ENCODE measurements around the gene SYF2. TPM values are rescaled to one million over a fixed set of nuclear protein-coding genes. Genes with fewer than 3 reads are reported as not detected.

Gene SYF2
- polyA plus RNA-seq, 1 experiment = 15.0 TPM

DNA sequence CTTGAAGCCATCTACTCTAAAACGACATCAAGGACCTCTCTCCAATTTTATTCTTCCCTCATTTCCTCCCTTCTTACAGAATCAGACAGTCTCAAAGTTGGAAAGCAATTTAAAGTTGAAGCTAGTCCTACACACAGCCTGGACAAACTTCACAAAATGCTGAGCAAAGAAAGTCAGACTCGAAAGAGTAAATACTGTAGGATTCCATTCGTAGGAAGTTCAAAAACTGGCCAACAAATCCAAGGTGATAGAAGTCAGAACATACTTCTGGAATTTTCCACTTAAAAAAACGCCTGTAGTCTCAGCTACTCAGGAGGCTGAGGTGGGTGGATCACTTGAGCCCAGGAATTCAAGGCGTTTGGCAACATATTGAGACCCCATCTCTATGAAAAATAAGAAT lies 19.6 kb downstream of the SYF2 start:
- TF ChIP-seq, protein P1, sequence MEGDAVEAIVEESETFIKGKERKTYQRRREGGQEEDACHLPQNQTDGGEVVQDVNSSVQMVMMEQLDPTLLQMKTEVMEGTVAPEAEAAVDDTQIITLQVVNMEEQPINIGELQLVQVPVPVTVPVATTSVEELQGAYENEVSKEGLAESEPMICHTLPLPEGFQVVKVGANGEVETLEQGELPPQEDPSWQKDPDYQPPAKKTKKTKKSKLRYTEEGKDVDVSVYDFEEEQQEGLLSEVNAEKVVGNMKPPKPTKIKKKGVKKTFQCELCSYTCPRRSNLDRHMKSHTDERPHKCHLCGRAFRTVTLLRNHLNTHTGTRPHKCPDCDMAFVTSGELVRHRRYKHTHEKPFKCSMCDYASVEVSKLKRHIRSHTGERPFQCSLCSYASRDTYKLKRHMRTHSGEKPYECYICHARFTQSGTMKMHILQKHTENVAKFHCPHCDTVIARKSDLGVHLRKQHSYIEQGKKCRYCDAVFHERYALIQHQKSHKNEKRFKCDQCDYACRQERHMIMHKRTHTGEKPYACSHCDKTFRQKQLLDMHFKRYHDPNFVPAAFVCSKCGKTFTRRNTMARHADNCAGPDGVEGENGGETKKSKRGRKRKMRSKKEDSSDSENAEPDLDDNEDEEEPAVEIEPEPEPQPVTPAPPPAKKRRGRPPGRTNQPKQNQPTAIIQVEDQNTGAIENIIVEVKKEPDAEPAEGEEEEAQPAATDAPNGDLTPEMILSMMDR (IDR thresholded peaks at IDR 0.05; ENCODE audit: insufficient read depth, low read depth, low read length) = no peak
- CTCF ChIA-PET = interaction anchor here (0.6 to 1.2 kb wide), 2 partner anchors 10 to 1152 kb away, joined by 3 read pairs; no protein-coding TSS in a partner anchor
- Histone ChIP-seq H3K27me3 (ENCODE audit: control insufficient read depth, insufficient read depth, low read length) (no peaks in the 10 kb centered on the region), H3K36me3 (ENCODE audit: control insufficient read depth, insufficient read depth, low read length) (no peaks in the 10 kb centered on the region), H3K4me3 (ENCODE audit: low read depth, low read length) (no peak overlapping the region)
- POLR2A ChIA-PET = no interaction called here
- DNase-seq (ENCODE audit: low read depth) = no peak

- ChIA-PET CTCF (no interaction called here), POLR2A (no interaction called here)
- Histone ChIP-seq H3K4me3 (ENCODE audit: low read depth, low read length) (no peak overlapping the region), H3K27me3 (ENCODE audit: control insufficient read depth, insufficient read depth, low read length) (no peaks in the 10 kb centered on the region), H3K36me3 (ENCODE audit: control insufficient read depth, insufficient read depth, low read length) (no peaks in the 10 kb centered on the region)
- DNase-seq (ENCODE audit: low read depth) = no peak
- TF ChIP-seq, protein P1 (IDR thresholded peaks at IDR 0.05; ENCODE audit: insufficient read depth, low read depth, low read length) = no peak
Measured at GRCh38 chr1:25210728-25211127, 21.6 kb downstream of the SYF2 start.

GRCh38 chr1:25209516-25209915 lies 22.8 kb downstream of the SYF2 start:
- Histone ChIP-seq H3K27me3 (ENCODE audit: control insufficient read depth, insufficient read depth, low read length) (no peaks in the 10 kb centered on the region), H3K36me3 (ENCODE audit: control insufficient read depth, insufficient read depth, low read length) (no peaks in the 10 kb centered on the region), H3K4me3 (ENCODE audit: low read depth, low read length) (no peak overlapping the region)
- POLR2A ChIA-PET = no interaction called here
- CTCF ChIA-PET = no interaction called here
- TF ChIP-seq, protein P1 (IDR thresholded peaks at IDR 0.05; ENCODE audit: insufficient read depth, low read depth, low read length) = no peak
- no peak for DNase-seq (ENCODE audit: low read depth)

GRCh38 chr1:25208561-25209222 lies 23.6 kb downstream of the SYF2 start:
- no peaks in the 10 kb centered on the region for H3K36me3 ChIP-seq (ENCODE audit: control insufficient read depth, insufficient read depth, low read length)
- TF ChIP-seq, protein P1 (IDR thresholded peaks at IDR 0.05; ENCODE audit: insufficient read depth, low read depth, low read length) = no peak
- H3K27me3 ChIP-seq (ENCODE audit: control insufficient read depth, insufficient read depth, low read length) = no peaks in the 10 kb centered on the region
- POLR2A ChIA-PET = no interaction called here
- DNase-seq (ENCODE audit: low read depth) = no peak
- CTCF ChIA-PET = no interaction called here
- no peak overlapping the region for H3K4me3 ChIP-seq (ENCODE audit: low read depth, low read length)

DNA sequence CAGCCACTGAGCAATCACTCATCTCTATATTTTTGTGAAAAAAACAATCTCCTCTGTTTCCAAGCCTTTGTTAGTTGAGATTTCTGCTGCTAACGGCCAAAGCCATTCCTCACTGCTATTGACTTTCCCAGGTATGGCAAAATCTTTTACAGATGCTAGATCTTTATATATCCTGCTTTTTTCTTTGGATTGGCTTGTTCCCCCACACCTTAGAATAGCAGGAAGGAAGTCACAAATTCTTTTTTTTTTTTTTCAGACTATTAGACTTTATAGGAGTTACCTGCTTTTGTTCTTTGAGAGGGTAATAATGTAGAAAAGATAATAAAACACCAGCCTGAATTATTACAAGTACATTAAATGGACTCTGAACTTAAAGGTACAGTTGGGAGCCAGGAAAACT lies 24.2 kb downstream of the SYF2 start:
- POLR2A ChIA-PET = no interaction called here

More for the DNA sequence above, 24.2 kb downstream of the SYF2 start:
- DNase-seq (ENCODE audit: low read depth) = no peak
- H3K4me3 ChIP-seq (ENCODE audit: low read depth, low read length) = no peak overlapping the region
- TF ChIP-seq, protein P1 (IDR thresholded peaks at IDR 0.05; ENCODE audit: insufficient read depth, low read depth, low read length) = no peak
- CTCF ChIA-PET = no interaction called here
- H3K36me3 ChIP-seq (ENCODE audit: control insufficient read depth, insufficient read depth, low read length) = no peaks in the 10 kb centered on the region
- no peaks in the 10 kb centered on the region for H3K27me3 ChIP-seq (ENCODE audit: control insufficient read depth, insufficient read depth, low read length)

All from BJ (cell line).